ENCODE results near the gene KLK13.

The KLK13 gene

GRCh38 chr19:51060336-51060735 is 4.6 kb downstream of the KLK13 start:
- no peak for DNase-seq

- no peak for DNase-seq
These were observed 5.2 kb downstream of the KLK13 start for GRCh38 chr19:51059715-51060114.

GRCh38 chr19:51055866-51056265 is 9.0 kb downstream of the KLK13 start:
- DNase-seq = no peak

- DNase-seq = no peak
These were observed 17.9 kb downstream of the KLK13 start for GRCh38 chr19:51047031-51047335.

- DNase-seq = no peak
These were observed 20.6 kb downstream of the KLK13 start for GRCh38 chr19:51044327-51044726.

- DNase-seq = no peak
These were observed 21.4 kb downstream of the KLK13 start for GRCh38 chr19:51043497-51043896.

GRCh38 chr19:51040151-51040550 is 24.7 kb downstream of the KLK13 start:
- DNase-seq = no peak

- DNase-seq = no peak
These were observed 28.4 kb downstream of the KLK13 start for GRCh38 chr19:51036519-51036918.

GRCh38 chr19:51034704-51035103 is 30.2 kb downstream of the KLK13 start, which contains the start of gene KLK12:
Gene KLK12, minus strand, starts transcription at chr19:51035002. Its CDS starts 381 bp downstream, at chr19:51034621.
- DNase-seq = no peak

- DNase-seq = no peak
These were observed 33.0 kb downstream of the KLK13 start for GRCh38 chr19:51031880-51032225.

GRCh38 chr19:51031220-51031879 is 33.5 kb downstream of the KLK13 start:
- no peak for DNase-seq

GRCh38 chr19:51030631-51031030 is 34.3 kb downstream of the KLK13 start:
- DNase-seq = no peak

GRCh38 chr19:51029718-51030117 is 35.2 kb downstream of the KLK13 start:
- DNase-seq = no peak

GRCh38 chr19:51027873-51028272 is 37.0 kb downstream of the KLK13 start:
- no peak for DNase-seq

GRCh38 chr19:51027126-51027806 is 37.6 kb downstream of the KLK13 start:
- DNase-seq = no peak

GRCh38 chr19:51026554-51026831 is 38.4 kb downstream of the KLK13 start, which contains the start of gene KLK11:
Gene KLK11, minus strand, starts transcription at chr19:51026616. Its CDS starts 985 bp downstream, at chr19:51025631.
- DNase-seq = no peak

- no peak for DNase-seq
These were observed 38.9 kb downstream of the KLK13 start for GRCh38 chr19:51025809-51026553.

- DNase-seq = no peak
These were observed 39.5 kb downstream of the KLK13 start for GRCh38 chr19:51025401-51025800.

- DNase-seq = no peak
These were observed 40.0 kb downstream of the KLK13 start for GRCh38 chr19:51024924-51025323.

- no peak for DNase-seq
These were observed 40.9 kb downstream of the KLK13 start for GRCh38 chr19:51023946-51024345.

GRCh38 chr19:51022526-51022925 is 42.4 kb downstream of the KLK13 start:
- DNase-seq = no peak

- no peak for DNase-seq
These were observed 43.8 kb downstream of the KLK13 start for GRCh38 chr19:51020988-51021651.

- no peak for DNase-seq
These were observed 45.4 kb downstream of the KLK13 start, which contains the start of gene KLK10 for GRCh38 chr19:51019544-51019925. Gene KLK10, minus strand, starts transcription at chr19:51019709. Its CDS starts 579 bp downstream, at chr19:51019130.
